Spleen (tissue), 7 donors: ENCODE data around the gene COL23A1.

Experiments
- CTCF ChIP-seq, 11 experiments: fragments of 200-600 bp in 7 of 11; fragments of 450-650 bp in 4 of 11; sonication (generic) in 4 of 11; IDR thresholded peaks in 8 of 11; conservative IDR thresholded peaks in 3 of 11; 1 replicate in 7 of 11; 2 replicates in 4 of 11; pipeline versions ENCODE4 v1.4.0 to v1.8.0; 2016 to 2021; ENCODE audit warnings: antibody characterized with exemption in 11 of 11, inconsistent platforms in 4 of 11, mild to moderate bottlenecking in 1 of 11
- POLR2A ChIP-seq, 3 donors: fragments of 450-650 bp; IDR thresholded peaks; one replicate each; pipeline ENCODE4 v1.5.1; 2017; ENCODE audit warnings: antibody characterized with exemption in 3 of 3, mild to moderate bottlenecking in 1 of 3
- donor health status: DM: no; HTN: no; CAD: no; lungs with moderate emphysema.
- donor health status: DM: no; HTN: no; CAD: no.
- donor health status: DM: no; HTN: no; CAD: no.

- TF ChIP-seq CTCF (IDR thresholded peaks at IDR 0.05 in 8 of 11, conservative IDR thresholded peaks at IDR 0.05 in 3 of 11) (no peak), POLR2A (IDR thresholded peaks at IDR 0.05) (no peak)
Observed at GRCh38 chr5:178553517-178553916, 36.7 kb downstream of the COL23A1 start.
